ENCODE data around the gene CALY.
A peak's percentile ranks its signal among the peaks of the same experiment; 100 is the strongest.

The CALY gene

GRCh38 chr10:133309100-133309719 lies 27.5 kb downstream of the CALY start:
- peak; percentile 57 for DNase-seq

GRCh38 chr10:133308421-133309099 lies 28.1 kb downstream of the CALY start, which contains the start of the genes TUBGCP2 and ZNF511:
Gene TUBGCP2 (minus strand): TSS chr10:133308872. CDS start chr10:133302941, 5,931 bp downstream.
Gene ZNF511 (plus strand): TSS chr10:133308914. CDS start chr10:133308944, 30 bp downstream.
- DNase-seq, result peak; percentile 49

- DNase-seq, result peak; percentile 34
Observed at GRCh38 chr10:133307776-133308420, 28.8 kb downstream of the CALY start.

- DNase-seq, result no peak
Observed at GRCh38 chr10:133306941-133307379, 29.7 kb downstream of the CALY start.

- no peak for DNase-seq
Observed at GRCh38 chr10:133306097-133306476, 30.6 kb downstream of the CALY start.

DNA sequence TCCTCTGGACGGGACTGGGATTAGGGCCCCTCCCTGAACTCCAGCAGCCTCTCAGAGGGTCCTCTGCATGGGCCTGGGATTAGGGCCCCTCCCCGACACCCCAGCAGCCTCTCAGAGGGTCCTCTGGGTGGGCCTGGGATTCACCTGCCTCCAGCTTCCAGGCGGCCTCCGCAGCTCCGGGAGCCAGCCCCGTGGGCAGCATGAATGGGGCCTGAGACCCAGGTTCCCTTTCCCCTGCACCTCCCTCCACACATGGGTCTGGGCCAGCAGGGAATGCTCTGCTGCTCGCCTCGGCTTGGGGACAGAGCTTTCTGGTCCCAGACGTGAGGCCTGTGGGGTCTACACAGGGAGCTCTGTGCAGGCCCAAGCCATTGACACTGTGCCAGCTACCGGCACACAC lies 33.5 kb downstream of the CALY start:
- DNase-seq, result no peak

GRCh38 chr10:133302230-133302629 lies 34.5 kb downstream of the CALY start:
- no peak for DNase-seq

DNA sequence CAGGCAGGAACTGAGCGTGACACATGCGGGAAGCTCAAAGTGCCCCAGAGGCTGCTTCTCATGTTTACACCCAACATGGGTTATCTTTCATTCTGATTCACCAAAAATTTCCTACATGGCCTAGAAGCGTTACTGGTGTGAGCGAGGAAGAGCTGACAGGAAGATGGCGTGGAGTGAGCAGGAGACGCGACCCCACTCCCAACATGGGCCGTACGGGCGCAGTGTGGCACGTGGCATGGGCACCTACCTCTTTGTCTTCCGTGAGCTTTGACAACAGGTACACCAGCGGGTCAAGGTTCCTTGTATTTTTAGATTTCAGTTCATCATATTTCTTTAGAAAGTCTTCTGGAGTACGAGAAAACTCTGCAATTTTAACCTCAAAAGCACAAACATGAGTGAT lies 37.0 kb downstream of the CALY start:
- no peak for DNase-seq

GRCh38 chr10:133299224-133299623 lies 37.5 kb downstream of the CALY start:
- DNase-seq, result no peak

DNA sequence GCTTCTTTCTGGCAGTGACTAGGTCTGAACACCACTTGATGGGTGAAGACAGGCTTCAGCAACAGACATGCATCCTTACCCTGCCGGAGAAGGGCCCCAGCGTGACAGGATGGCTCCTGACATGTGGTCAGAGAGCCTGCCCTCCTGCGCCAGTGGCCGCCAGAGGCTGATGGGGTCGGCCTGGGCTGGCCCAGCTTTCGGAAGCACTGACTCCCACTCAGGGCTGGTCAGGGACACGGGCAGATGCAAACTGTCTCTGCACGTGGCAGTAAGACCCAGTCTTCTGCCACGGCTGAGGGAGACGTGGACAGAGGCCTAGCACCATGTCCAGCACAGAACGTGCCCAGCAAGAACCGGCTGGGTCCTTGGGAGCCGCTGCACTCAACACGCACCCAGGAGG lies 38.2 kb downstream of the CALY start:
- DNase-seq, result no peak

DNA sequence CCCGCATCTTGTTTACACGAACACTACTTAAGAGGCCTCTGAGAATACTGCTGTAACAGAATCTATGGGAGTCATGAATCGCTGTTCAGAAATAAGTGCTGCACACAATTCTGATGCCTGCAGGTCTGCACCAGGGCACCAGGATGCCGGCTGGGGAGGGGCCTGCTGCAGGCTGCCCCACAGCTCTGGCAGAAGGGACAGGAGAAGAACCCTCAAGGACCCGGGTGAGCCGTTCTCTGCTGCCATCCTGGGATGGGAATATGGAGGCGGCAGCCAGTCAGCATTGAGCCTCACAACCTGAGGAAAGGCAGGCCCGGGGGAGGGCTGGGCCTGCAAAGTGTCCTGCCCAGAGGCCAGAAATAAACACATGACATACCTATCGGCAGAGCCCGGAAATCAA lies 39.2 kb downstream of the CALY start:
- DNase-seq, result no peak

GRCh38 chr10:133295426-133296320 lies 41.0 kb downstream of the CALY start:
- DNase-seq, result no peak

- no peak for DNase-seq
Observed at GRCh38 chr10:133294189-133294588, 42.5 kb downstream of the CALY start.

- no peak for DNase-seq
Observed at GRCh38 chr10:133293810-133294119, 42.9 kb downstream of the CALY start.

GRCh38 chr10:133292919-133293809 lies 43.5 kb downstream of the CALY start:
- DNase-seq, result no peak

GRCh38 chr10:133289761-133290160 lies 46.9 kb downstream of the CALY start:
- no peak for DNase-seq

- no peak for DNase-seq
Observed at GRCh38 chr10:133287832-133288500, 48.7 kb downstream of the CALY start.

DNA sequence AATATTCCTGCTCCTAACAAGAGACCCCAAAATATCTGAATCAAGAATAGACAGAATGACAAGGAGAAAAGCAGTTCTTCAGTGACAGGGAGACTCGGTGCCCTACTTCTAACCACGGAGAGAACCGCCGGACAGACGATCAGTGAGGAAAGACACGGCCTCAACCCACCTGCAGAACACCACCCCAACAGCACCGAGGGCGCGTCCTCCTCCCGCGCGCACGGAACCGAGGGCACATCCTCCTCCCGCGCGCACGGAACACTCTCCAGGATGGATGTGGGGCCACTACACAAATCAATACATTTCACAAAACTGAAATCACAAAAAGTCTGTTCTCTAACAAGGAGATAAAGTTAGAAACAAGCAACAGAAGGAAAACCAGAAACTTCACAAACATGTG lies 50.3 kb downstream of the CALY start:
- DNase-seq, result no peak

DNA sequence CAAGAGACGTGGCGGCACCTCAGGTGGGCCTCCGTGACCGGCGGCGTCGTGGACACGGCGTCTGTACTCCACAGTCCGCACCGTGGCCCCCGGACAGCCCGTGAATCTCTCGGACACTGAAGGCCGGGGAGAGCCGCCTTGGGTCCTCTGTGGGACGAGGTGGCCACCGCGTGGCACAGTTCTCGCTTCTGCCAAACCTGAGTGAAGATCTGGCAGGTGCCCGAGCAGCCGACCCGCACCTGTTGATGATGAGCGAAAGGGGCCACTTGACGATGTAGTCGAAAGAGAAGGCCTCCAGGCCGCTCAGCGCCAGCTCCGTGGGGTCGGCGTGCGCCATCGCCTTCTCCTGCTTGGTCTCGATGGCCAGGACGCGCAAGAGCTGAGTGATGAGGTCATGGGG lies 51.5 kb downstream of the CALY start:
- no peak for DNase-seq

DNA sequence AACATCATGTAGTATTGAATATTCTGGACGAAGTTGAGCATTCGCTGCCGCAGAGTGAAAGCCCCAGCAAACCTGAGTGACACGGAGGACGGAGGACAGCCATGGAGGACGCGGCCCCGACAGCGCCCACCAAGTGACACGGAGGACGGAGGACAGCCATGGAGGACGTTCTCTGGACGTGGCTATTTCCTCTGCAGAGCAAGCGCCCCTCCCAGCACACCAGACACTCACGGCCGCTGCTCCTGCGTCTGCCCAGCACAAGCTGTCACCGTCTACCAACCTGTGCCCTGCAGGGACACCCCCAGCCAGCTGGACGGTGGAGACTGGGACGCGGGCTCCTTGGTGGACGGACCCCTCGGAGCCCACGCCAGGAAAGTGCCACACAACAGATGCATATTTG lies 52.8 kb downstream of the CALY start:
- no peak for DNase-seq

GRCh38 chr10:133282846-133283390 lies 53.8 kb downstream of the CALY start:
- DNase-seq, result no peak
